GM18519 (cell line): ENCODE data around the gene GSTK1.
"Not testable (repeated sequence)": the region's sequence is repeated elsewhere in the genome, so short reads cannot be mapped to it uniquely, and the experiment has no call there.

ENCODE experiments used
- ATAC-seq: cut with Tn5 transposase; IDR thresholded peaks from one replicate; pipeline ENCODE4 v1.9.1; 2021; ENCODE audit warnings: mild to moderate bottlenecking, moderate library complexity; ENCODE audit not compliant: unreplicated experiment, low FRiP score

GSTK1 gene

GRCh38 chr7:143263266-143264195 is at the start of gene GSTK1:
Gene GSTK1, plus strand, starts transcription at chr7:143263441. Its CDS starts 73 bp downstream, at chr7:143263514.
- peak; percentile 90 for ATAC-seq

GRCh38 chr7:143213478-143213877 is 49.8 kb upstream of the GSTK1 start:
- not testable (repeated sequence) for ATAC-seq

- ATAC-seq: peak; percentile 85
Observed at GRCh38 chr7:143214789-143215679, 48.2 kb upstream of the GSTK1 start.

- ATAC-seq: no peak
Observed at GRCh38 chr7:143216151-143216550, 47.1 kb upstream of the GSTK1 start.

GRCh38 chr7:143216686-143217085 is 46.6 kb upstream of the GSTK1 start:
- no peak for ATAC-seq

- ATAC-seq: no peak
Observed at GRCh38 chr7:143217806-143218205, 45.4 kb upstream of the GSTK1 start.

- no peak for ATAC-seq
Observed at GRCh38 chr7:143221286-143221685, 42.0 kb upstream of the GSTK1 start.

- no peak for ATAC-seq
Observed at GRCh38 chr7:143221737-143222136, 41.5 kb upstream of the GSTK1 start, which contains the start of gene TAS2R40. Gene TAS2R40, plus strand, starts transcription at chr7:143222037. Its CDS starts 42 bp downstream, at chr7:143222079.

- ATAC-seq: no peak
Observed at GRCh38 chr7:143222782-143223181, 40.5 kb upstream of the GSTK1 start.

- no peak for ATAC-seq
Observed at GRCh38 chr7:143223784-143224183, 39.5 kb upstream of the GSTK1 start.

- ATAC-seq: no peak
Observed at GRCh38 chr7:143225047-143225446, 38.2 kb upstream of the GSTK1 start.

GRCh38 chr7:143227806-143228205 is 35.4 kb upstream of the GSTK1 start:
- ATAC-seq: no peak

- no peak for ATAC-seq
Observed at GRCh38 chr7:143229054-143229790, 34.0 kb upstream of the GSTK1 start.

GRCh38 chr7:143230602-143231457 is 32.4 kb upstream of the GSTK1 start:
- ATAC-seq: no peak

- no peak for ATAC-seq
Observed at GRCh38 chr7:143233816-143234532, 29.3 kb upstream of the GSTK1 start.

- ATAC-seq: no peak
Observed at GRCh38 chr7:143234533-143234875, 28.7 kb upstream of the GSTK1 start.

- ATAC-seq: no peak
Observed at GRCh38 chr7:143235561-143235960, 27.7 kb upstream of the GSTK1 start.

GRCh38 chr7:143236408-143236990 is 26.7 kb upstream of the GSTK1 start:
- ATAC-seq: no peak

GRCh38 chr7:143237366-143237765 is 25.9 kb upstream of the GSTK1 start:
- ATAC-seq: no peak
